HUDEP-2 (cell line): ENCODE measurements around the gene STXBP3.
"Not testable (repeated sequence)": the region's sequence is repeated elsewhere in the genome, so short reads cannot be mapped to it uniquely, and the experiment has no call there.

Experiments used
- DNase-seq, 76 experiments: peaks; one replicate each; lab custom pipeline; 2025; ENCODE audit not compliant: unreplicated experiment in 76 of 76; lab: John Stamatoyannopoulos, UW

Gene STXBP3

DNA sequence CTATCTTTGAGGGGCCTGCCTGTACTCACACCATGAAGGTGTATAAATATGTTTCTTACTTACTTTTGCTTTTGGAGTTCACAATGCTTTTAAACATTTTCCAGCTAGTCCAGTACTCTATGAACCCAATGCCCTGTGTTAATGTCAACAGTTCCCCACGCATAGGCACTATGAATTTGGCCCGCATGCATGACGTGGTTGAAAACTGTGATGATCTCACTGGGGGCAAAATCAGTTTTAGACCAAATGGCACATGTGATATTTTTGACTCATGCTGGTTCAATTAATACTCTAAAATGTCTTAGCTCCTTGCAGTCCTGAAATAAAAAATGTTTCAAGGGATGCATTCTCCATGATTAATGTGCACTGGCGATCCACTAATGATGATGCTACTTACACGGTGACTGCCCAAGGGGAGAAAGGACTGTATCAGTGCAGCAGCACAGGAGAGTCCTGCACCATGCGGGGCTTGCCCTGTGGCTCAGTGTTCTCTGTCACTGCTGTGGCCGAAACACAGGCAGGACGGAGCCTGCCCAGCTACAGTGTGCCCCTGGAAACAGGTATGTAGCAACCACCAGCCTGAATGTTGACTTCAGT lies 18.0 kb upstream of the STXBP3 start:
- no peak for DNase-seq

DNA sequence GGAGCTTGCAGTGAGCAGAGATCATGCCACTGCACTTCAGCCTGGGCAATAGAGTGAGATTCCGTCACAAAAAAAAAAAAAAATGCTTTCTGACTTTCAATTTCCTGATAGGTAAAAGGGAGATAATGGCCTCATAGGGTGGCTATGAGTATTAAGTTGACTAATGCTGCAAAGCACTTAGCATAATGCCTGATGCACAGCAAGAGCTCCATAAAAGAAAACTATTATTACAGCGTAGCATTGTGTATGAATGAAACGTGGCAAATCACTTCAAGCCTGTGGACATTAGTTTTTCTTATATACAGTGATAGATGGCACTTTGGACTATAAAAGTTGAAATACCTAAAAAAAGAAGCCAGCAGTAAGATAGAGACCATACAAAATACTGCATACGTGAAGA lies 17.0 kb upstream of the STXBP3 start:
- DNase-seq = no peak

DNA sequence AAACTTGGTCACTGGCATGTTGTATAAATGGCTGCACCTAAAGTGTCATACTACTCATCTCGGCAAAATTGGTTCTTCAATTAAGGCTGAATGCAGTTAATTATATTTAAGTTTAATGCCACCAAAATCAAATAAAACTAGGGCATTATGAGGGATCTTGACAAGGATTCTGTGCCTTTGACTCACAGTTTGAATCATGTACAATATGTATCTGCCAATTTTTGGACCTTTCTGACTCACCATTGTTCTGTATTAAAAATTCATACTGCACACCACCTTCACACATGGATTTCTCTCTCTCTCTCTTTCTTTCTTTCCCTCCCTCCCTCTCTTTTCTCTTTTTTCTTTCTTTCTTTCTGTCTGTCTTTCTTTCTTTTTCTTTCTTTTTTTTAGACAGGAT lies 14.1 kb upstream of the STXBP3 start:
- no peak for DNase-seq

DNA sequence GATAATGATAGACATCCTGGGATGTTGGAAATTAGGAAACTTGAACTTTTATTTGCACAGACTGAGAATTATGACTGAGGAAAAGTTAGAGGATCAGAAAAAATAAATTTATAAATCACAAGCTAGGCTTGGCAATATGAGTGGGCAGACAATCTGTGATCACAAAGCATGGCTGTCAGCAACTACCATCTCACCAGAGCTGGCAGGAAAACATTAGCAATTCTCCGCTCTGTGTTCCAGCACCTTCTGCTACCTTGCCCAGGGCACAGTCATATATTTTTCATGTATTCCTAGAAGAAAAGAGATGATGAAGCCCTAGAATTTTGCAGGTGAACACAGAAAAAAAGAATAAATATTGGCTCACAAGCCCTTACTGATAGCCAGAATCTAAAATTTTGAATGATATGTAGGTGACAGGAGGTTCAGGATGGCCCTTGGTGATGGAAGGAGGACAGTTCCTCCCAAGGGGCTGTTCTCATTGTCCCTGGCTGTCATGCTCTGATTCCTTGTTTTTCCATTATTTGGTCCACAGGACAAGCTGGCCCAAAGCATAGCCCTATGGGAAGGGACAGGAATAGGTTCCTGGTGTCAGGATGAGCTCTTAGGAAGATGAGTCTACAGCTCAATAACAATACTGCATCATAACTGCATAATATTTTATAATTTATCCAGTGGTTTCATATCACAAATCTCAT lies 12.2 kb upstream of the STXBP3 start:
- DNase-seq = no peak

DNA sequence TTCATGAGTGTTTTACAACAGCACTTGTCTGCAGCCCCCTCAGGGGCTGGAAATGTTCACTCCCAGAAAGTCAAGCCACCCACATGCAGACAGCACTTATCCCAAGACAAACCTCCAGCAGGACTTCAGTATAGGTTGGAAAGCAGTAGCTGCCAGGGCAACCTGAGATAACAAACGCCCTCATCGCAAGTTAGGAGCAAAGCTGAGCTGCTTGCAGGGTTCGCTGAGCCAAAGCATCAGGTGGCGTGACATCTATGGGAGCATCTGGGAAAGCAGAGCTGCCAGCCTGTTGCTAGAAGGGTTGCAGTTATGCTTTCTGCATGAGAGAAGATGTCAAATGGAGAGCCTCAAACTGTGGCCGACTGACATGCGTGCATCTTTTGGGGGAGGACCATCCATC lies 4.2 kb upstream of the STXBP3 start:
- no peak for DNase-seq

DNA sequence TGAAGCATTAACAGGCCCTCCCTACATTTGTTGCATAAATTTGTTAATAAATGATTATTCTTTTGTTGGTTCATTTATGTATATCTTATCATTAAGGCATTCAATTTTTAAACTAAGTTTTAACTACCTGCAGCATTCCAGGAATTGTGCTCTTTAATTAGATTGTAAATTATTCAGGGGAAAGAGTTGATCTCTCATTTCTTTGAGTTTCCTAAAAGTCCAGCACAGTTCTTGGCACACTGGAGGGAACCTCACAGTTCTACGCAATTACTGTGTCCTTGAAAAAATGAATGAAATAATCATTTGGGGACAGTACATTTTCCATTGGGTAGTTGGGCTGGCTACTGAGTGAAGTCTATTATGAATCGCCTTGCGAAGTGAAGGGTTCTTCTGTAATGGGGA lies 493 bp upstream of the STXBP3 start:
- no peak for DNase-seq

DNA sequence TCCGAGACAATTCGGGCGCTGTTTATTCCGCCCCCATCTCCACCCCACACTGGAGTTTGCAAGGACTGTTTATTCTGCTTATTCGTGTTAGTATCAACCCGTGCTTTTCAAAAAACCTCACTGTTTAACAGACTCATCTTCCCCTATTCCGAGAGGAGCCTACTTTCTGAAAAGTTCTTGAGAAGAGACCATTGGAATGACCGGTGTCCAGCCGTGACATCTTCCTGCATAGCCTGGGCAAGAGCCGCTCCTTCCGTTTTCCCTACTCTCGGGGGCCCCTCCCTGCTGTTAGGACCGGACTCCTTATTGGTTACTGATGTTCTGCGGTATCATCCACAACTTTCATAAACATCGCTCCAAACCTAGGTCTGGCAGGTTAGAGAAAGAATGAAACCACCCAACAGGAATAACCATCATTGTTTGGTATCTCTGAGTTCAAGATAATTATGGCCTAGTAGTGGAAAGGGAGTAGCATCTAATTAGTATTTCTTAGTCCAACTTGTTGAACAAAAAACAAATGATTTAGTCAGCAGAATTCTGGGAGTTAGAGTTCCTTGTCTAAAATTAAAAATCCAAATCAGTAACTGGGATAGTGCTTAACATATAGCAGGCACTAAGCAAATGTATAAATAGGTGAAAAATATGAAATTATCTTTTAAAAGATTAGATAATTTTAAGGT lies 837 bp downstream of the STXBP3 start:
- peak in 65 of 76 experiments; percentile 9 to 75 (median 46) for DNase-seq

DNA sequence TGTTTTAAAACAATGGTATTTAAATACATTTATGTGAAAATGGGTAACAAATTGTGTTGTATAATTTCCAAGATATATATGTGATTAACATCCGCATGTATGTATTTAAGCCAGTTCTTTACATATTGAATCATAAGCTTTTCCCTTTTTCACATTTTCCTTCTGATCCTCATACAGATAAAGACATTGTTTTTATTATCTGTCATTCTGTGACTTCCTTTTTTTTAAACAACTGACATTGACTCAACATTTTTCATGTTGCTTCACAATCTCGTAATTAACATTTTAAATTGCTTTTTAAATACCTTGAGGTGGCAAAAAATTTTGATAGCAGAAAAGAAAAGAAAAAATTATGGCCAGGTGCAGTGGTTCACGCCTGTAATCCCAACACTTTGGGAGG lies 1.4 kb downstream of the STXBP3 start:
- no peak for DNase-seq

DNA sequence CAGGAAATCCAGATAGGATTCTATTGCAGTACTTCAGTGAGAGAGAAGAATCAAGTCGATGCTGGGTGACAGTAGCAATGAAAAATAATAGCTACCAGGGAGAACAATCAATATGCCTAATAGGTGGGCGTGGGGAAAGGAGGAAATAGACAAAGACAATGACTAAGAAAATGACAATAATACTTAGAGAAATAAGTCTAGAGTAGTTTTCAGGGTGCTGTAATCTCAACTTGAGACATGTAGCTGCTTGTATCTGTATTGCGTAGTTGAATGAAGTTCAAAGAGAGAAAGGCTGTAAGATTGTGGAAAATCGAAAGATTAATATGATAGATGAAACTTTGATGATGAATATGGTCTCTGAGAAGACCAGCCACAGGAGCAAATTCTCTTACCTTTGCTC lies 2.6 kb downstream of the STXBP3 start:
- DNase-seq = no peak

DNA sequence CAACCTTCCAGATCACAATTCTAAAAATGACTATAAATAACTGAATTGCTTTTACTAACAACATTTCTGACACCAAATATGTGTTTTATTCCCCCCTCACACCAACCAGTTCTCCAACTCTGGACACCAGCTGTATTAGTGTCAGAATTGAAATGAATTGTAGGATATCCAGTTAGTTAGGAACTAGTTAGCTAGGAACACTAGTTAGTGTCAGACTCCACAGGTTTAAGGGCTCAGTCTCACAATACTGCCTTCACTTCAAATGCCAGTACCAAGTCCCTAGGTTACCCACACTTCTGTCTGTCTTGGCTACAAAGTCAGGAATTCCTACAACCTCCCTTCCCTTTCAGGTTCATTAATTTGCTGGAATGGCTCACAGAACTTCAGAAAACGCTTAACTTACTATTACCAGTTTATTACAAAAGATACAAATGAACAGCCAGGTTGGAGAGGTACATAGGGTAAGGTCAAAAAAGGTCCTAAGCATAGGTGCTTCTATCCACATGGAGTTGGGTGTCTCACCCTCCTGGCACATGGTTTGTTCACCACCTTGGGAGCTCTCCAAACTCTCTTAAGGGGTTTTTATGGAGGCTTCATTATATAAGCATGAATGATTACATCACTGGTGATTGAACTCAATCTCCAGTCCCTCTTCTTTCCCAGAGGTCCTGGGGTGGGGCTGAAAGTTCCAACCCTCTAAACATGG lies 4.2 kb downstream of the STXBP3 start:
- no peak for DNase-seq

DNA sequence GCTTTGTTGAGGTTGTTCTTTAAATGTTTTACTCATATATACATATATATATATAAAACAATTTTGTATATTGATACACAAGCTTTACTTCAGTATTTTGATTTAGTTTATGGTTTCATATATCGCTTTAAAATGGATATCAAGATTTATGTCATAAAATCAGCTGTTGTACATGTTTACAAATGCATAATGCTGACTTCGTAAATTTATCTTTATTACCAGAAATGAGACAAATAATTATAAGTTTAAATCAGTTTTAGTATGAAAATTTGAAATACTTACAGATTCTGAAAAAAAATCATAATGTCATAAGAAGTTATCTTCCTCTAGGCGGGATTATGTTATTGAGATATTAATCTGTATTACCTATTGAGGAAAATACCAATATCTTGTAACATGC lies 6.9 kb downstream of the STXBP3 start:
- no peak for DNase-seq

DNA sequence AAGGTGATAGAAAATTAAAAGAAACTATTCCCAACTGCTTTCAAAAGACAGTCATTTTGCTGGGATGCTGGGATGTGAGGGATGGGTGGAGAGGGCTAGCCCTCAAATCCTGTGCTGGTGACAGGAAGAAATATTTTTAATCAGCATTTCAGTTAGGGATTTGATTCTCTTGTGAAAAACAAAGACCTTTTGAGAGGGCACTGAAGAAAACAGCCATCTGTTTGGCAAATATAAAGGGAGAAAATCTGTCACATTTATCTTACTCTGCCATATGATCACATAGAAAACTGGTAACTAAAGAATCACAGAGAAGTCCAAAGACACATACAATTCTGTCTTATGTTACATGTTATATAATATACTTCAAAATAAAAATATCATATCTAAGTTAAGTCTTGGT lies 12.3 kb downstream of the STXBP3 start:
- no peak for DNase-seq

DNA sequence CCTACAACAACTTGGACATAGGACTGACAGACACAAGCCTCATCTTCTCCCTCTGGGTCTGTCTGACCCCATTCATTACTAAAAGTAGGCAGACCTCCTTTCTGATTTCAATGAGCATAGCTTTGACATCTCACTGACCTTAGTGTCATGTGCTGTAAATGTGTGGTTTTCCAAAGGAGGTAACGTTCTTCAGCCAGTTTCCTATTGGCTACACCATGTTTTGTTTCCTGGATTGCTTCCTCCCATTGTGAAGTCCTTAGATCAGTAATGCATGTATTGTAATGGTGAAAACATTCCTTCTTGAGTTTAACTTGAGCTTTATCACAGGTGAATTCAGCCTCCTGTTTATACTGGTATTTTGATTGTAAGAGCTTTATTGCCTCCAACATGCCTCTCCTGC lies 20.6 kb downstream of the STXBP3 start:
- DNase-seq = no peak

DNA sequence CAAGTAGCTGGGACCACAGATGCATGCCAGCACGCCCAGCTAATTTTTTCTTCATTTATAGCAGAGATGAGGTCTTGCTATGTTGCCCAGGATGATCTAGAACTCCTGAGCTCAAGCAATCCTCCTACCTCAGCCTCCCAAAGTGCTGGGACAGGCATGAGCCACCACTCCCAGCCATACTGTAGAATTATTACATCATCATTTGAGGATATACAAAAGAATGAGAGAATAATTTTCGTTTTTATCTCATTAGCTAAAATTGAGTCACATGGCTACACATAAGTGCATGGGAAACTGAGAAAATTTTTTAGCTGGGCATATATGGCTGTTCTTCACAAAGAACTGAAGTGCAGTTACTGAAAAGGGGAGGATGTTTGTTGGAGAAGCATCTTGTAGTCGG lies 21.2 kb downstream of the STXBP3 start:
- no peak for DNase-seq

DNA sequence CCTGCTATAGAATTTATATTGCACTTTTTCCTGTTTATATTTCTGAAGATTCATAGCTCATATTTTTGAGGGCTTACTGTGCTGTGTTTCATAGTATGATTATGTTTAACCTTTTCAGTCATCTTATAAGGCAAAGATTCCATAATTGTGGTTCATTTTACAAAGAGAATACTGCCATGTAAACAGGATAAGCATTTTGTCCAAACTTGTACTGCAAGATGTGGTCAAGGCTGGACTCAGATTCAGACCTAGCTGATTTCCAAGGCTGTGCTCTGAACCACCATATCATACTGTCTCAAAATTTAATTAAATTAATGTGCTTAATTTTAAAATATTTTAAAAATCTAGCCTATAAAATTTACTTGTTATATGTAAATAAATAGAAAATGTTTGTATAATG lies 31.4 kb downstream of the STXBP3 start:
- no peak for DNase-seq

DNA sequence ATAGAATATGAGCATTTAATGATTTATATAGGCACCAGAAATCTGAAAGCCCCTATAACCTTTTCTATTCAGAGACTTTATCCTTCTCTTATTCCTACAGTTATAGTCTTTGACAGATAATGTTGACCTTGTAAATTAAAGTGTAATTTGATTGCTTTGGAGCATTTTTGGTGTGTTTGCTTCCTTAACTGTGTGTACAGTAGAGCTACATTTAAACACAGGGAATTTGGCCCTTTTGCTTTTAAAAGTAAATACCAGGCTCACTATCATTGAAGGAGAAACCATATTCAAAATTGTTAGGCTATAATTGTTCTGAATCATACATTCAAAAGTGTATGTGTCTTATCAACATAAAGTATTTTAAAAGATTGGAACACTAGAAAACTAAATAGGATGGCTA lies 33.0 kb downstream of the STXBP3 start:
- DNase-seq = no peak

DNA sequence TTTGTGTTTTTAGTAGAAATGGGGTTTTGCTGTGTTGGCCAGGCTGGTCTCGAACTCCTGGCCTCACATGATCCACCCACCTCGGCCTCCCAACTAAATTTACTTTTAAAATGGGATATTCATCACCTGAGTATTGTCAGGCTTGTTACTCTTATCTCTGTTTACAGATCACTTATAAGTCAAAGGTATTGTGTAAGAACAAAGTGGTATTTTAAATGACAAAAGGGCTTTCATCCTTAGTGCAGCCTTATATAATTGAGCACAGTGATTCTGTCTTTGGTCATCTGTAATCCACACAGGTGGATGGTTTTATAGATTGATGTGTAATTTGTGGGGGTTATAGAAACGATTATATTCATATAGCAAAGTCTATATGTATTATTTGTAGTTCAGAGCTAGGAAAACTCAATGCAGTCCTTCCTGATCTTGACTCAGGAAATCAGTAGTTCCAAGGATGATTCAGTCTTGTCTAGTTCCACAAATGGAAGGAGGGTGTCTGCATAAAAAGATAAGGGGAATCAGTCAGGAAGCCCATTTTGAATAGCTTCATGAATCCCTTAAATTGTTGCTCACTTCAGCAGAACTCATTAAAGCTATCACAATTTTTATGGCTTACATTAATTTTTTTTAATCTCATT lies 34.6 kb downstream of the STXBP3 start:
- DNase-seq = no peak

DNA sequence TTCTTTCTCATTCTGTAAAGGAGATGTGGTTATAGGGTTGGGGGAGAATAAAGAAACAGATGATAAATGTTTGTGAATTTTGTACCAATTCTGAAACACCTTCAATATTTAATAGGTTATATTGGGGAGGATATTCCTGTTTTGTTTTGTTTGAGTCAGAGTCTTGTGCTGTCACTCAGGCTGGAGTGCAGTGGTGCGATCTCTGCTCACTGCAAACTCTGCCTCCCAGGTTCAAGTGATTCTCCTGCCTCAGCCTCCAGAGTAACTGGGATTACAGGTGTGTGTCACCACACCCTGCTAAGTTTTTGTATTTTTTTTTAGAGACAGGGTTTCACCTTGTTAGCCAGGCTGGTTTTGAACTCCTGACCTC lies 35.1 kb downstream of the STXBP3 start:
- not testable (repeated sequence) for DNase-seq

DNA sequence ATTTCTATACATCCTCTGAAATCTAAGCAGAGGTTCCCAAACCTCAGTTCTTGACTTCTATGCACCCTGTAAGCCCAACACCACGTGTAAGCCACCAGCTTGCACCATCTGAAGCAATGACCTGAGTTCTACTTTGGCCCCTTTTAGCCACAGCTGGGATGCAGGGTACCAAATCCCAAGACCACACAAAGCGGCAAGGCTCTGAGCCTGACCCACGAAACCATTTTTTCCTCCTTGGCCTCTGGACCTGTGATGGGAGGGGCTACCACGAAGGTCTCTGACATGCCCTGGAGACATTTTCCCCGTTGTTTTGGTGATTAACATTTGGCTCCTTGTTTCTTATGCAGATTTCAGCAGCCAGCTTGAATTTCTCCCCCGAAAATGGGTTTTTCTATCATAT lies 38.8 kb downstream of the STXBP3 start:
- no peak for DNase-seq

DNA sequence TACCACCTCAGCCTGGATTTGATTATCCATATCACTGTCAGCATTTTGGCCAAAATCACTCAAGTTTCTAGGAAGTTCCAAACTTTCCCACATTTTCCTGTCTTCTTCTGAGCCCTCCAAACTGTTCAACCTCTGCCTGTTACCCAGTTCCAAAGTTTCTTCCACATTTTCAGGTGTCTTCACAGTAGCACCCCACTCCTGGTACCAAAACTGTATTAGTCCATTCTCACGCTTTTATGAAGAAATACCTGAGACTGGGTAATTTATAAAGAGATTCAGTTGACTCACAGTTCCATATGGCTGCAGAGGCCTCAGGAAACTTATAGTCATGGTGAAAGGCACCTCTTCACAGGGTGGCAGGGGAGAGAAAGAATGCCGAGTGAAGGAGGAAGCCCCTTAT lies 39.4 kb downstream of the STXBP3 start:
- no peak for DNase-seq

DNA sequence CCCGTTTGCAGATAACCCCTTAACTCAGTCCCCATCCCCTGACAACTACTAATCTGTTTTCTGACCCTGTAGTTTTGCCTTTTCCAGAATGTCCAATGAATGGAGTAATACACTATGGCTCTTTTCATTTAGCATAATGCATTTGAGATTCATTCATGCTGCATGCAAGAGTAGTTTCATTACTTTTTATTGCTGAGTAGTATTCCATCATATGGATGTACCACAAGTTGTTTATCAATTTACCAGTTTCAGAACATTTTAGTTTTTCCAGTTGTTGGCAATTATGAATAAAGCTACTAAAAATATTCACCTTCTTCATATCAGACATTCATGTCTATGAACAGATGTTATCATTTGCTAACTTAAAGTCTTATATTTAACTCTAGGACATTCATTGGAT lies 45.3 kb downstream of the STXBP3 start:
- DNase-seq = no peak
